HG03095 (cell line): ENCODE results near the gene NCOR2.

Experiments used
- ATAC-seq: cut with Tn5 transposase; IDR thresholded peaks from one replicate; pipeline ENCODE4 v1.9.1; 2021; ENCODE audit warnings: moderate library complexity; ENCODE audit not compliant: unreplicated experiment

NCOR2 gene

GRCh38 chr12:124529565-124530276 is 37.7 kb downstream of the NCOR2 start:
- ATAC-seq = no peak

DNA sequence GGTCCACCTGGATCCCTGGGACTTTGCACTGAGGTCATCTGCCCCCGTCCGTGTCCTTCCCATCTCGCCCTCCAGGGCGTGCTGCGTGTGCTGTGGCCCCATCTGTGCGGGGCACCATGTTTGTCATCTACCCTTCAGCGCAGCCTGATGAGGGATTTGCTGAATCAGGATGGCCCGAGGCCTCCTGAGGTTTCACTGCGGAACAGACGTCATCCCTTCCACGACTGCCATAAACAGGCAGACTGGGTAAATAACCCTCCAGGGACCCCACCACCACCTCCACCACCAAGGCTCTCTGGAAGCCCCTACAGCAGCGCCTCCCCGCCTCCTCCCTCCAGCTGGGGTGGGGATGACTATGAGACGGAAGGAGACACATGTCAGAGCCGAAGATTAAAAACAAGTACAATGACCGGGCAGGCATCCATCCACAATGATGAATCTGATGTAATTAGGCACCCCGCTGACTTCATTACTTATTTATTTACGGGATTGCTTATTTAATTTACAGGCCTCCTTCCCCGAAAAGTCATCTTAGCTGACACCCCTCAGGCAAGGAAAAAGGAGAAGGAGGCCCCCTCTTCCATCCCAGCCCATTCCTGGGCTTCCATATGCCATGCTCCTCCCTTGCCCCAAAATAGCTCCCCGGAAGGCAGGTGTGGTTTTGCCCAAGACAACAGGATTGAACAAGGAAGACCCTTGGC is 39.4 kb downstream of the NCOR2 start:
- ATAC-seq = no peak

GRCh38 chr12:124525927-124526692 is 41.3 kb downstream of the NCOR2 start:
- ATAC-seq = no peak

DNA sequence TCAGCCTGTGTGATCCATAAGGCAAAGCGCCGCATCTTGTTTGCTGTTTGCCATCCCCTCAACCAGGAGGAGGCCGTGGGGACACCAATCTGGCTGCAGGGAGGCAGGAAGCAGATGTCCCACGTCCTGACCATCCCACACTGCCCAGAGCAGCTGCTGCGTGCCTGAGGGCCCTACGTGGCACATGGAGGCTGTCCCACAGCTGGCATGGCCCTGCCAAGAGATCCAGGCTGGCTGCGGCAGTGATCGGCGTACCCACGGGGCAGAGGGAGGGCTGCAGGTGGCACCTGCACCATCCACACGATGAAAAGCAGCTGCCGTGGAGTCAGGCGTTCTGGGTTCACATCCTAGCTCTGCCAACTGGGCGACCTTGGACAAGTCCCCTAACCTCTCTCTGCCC is 42.0 kb downstream of the NCOR2 start:
- no peak for ATAC-seq

- ATAC-seq = no peak
Measured at GRCh38 chr12:124524231-124524925, 43.0 kb downstream of the NCOR2 start.

DNA sequence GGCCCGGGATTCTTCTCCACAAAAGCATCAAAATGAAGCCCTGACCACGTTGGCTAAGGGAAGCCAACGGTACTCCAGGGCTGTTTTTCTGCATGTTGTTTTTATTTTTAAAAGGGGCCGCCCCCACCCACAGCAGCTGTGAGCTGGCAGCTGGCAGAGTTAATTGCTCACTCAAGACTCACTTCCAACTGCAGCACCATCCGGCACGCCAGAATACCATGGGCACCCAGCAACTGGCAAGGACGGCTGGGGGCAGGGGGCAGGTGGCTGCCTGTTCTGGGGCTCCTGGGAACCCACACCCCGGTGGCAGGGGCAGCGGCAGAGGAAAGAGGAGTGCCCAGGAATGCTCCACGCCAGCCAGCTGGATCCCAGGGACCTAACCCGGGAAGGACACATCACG is 44.3 kb downstream of the NCOR2 start:
- ATAC-seq = no peak

GRCh38 chr12:124520907-124521306 is 46.5 kb downstream of the NCOR2 start:
- ATAC-seq = no peak

DNA sequence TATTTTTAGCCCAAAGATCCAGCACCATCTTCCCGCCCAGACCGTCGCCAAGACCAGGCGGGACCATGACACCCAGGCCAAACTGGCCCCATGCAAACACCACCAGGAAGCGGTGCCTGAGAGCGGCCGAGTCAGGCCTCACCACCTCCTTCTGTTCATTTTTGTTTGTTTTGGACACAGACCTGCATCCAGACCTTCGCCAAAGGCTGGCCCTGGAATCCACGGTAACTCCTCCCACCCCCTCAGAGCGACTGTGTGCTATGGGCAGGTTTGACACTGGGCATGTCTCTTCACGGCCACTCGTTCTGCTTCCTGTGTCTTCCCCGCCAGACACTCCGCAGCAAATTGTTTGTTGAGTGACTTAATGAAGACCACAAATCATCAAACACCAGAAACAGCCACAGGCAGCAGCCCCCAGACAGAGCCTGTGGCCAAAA is 47.1 kb downstream of the NCOR2 start:
- ATAC-seq = no peak

GRCh38 chr12:124519746-124520145 is 47.7 kb downstream of the NCOR2 start:
- no peak for ATAC-seq

DNA sequence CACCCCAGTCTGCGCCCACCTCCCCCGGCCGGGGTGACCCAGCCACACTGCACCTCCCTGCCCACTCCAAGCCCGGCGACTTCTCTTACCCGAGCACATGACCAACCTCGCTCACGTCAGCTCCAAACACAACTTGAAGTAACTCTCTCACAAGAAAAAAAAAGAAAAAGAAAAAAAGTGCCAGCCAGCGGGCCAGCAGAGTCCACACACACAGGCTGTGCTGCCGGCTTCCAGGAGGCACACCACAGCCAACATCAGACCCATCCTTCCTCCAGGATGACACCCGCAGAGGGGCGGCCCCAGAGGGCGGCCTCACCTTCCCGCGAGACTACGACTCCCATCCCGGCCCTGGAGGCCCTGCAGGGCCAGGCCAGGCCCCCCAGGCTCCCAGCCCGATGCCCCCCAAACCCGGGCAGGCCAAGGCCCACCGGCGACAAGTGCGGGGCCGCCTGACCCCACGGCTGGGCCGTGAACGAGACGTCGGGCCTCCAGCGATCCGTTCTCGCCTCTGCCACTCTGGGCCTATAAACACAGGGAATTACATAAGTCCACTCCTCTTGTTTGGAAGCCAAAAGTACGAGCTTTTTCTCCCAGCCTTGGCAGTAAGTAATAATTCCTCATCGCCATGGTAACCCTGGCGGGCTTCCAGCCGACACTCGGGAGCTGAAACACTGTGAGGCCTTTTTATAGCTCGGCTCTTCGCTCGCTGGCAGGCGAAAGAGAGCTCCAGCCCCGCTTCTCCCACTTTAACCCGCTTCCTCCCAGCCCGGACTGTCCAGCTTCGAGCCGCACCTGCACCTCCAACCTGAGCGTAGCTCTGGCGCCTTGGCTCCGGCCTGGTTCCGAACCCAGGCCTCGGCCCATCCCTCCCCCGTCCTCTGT is 49.1 kb downstream of the NCOR2 start:
- no peak for ATAC-seq
